IPS DF 6.9 (cell line): ENCODE measurements around the gene IGF2.

Source experiments
- DNase-seq: peaks from one replicate; pipeline ENCODE4 v3.0.0-alpha.2; 2013; ENCODE audit warnings: low read depth, low spot score
- H3K27ac ChIP-seq: one replicate; pipeline ENCODE4 v1.5.1; 2013; ENCODE audit warnings: low read length, control low read depth
- H3K27me3 ChIP-seq: 2 replicates; pipeline ENCODE4 v1.6.1; 2013; ENCODE audit warnings: mild to moderate bottlenecking, low read length; ENCODE audit not compliant: control insufficient read depth, insufficient read depth
- H3K36me3 ChIP-seq: 2 replicates; pipeline ENCODE4 v1.6.1; 2013; ENCODE audit warnings: low read length; ENCODE audit not compliant: control insufficient read depth, insufficient read depth
- H3K4me1 ChIP-seq: 2 replicates; pipeline ENCODE4 v1.6.1; 2013; ENCODE audit warnings: low read length; ENCODE audit not compliant: control insufficient read depth, insufficient read depth
- H3K4me3 ChIP-seq: 2 replicates; pipeline ENCODE4 v1.5.1; 2013; ENCODE audit warnings: mild to moderate bottlenecking, low read length
- H3K9me3 ChIP-seq: 2 replicates; pipeline ENCODE4 v1.6.1; 2013; ENCODE audit warnings: low read length, inconsistent platforms; ENCODE audit not compliant: control insufficient read depth, insufficient read depth
- WGBS: extraction: QIAGEN DNeasy Blood & Tissue Kit; methylation state at CpG from one replicate; pipeline ENCODE4 v1.1.7; 2013; ENCODE audit warnings: mixed read lengths, missing lambda C conversion rate; ENCODE audit not compliant: insufficient read length, insufficient coverage; 5-methylcytosine and 5-hydroxymethylcytosine counted together

Gene IGF2

GRCh38 chr11:2096011-2096918 is 42.9 kb downstream of the IGF2 start:
- H3K4me3 ChIP-seq = no peak overlapping the region
- H3K36me3 ChIP-seq = no peaks in the 10 kb centered on the region; the same call in 1 of the 2 replicates
- H3K9me3 ChIP-seq = no peaks in the 10 kb centered on the region
- no peak overlapping the region for H3K27ac ChIP-seq
- peaks cover 8% of the 10 kb centered on the region for H3K4me1 ChIP-seq
- no peaks in the 10 kb centered on the region for H3K27me3 ChIP-seq
- WGBS = no CpG with 5 or more reads among the region's 19 CpGs
- no peak for DNase-seq

GRCh38 chr11:2095542-2095941 is 43.6 kb downstream of the IGF2 start:
- no CpG with 5 or more reads among the region's 7 CpGs for WGBS
- Histone ChIP-seq H3K4me3 (no peak overlapping the region), H3K27me3 (no peaks in the 10 kb centered on the region), H3K4me1 (peaks cover 8% of the 10 kb centered on the region), H3K27ac (no peak overlapping the region), H3K36me3 (no peaks in the 10 kb centered on the region; the same call in 1 of the 2 replicates), H3K9me3 (no peaks in the 10 kb centered on the region)
- no peak for DNase-seq

- WGBS = no CpG with 5 or more reads among the region's 6 CpGs
- H3K4me1 ChIP-seq = peaks cover 8% of the 10 kb centered on the region
Observed at GRCh38 chr11:2095198-2095520, 44.0 kb downstream of the IGF2 start.

GRCh38 chr11:2094354-2095197 is 44.6 kb downstream of the IGF2 start:
- no peak overlapping the region for H3K27ac ChIP-seq
- no peaks in the 10 kb centered on the region for H3K27me3 ChIP-seq
- no peaks in the 10 kb centered on the region; the same call in 1 of the 2 replicates for H3K36me3 ChIP-seq
- no peak overlapping the region for H3K4me3 ChIP-seq
- peaks cover 6% of the 10 kb centered on the region for H3K4me1 ChIP-seq
- WGBS = no CpG with 5 or more reads among the region's 21 CpGs
- no peaks in the 10 kb centered on the region for H3K9me3 ChIP-seq
- DNase-seq = no peak

More at GRCh38 chr11:2095198-2095520, 44.0 kb downstream of the IGF2 start:
- DNase-seq = no peak
- H3K4me3 ChIP-seq = no peak overlapping the region
- H3K36me3 ChIP-seq = no peaks in the 10 kb centered on the region; the same call in 1 of the 2 replicates
- no peaks in the 10 kb centered on the region for H3K27me3 ChIP-seq
- H3K9me3 ChIP-seq = no peaks in the 10 kb centered on the region
- no peak overlapping the region for H3K27ac ChIP-seq

GRCh38 chr11:2093575-2094353 is 45.4 kb downstream of the IGF2 start:
- Histone ChIP-seq H3K4me1 (peaks cover 6% of the 10 kb centered on the region), H3K27ac (no peak overlapping the region), H3K36me3 (no peaks in the 10 kb centered on the region), H3K9me3 (no peaks in the 10 kb centered on the region), H3K4me3 (no peak overlapping the region), H3K27me3 (no peaks in the 10 kb centered on the region)
- no peak for DNase-seq
- WGBS = no CpG with 5 or more reads among the region's 18 CpGs

- Histone ChIP-seq H3K27ac (no peak overlapping the region), H3K36me3 (no peaks in the 10 kb centered on the region), H3K4me1 (peaks cover 6% of the 10 kb centered on the region), H3K4me3 (no peak overlapping the region), H3K9me3 (no peaks in the 10 kb centered on the region), H3K27me3 (no peaks in the 10 kb centered on the region)
- DNase-seq = no peak
- no CpG with 5 or more reads among the region's 10 CpGs for WGBS
Observed at GRCh38 chr11:2092956-2093412, 46.2 kb downstream of the IGF2 start.

- Histone ChIP-seq H3K9me3 (no peaks in the 10 kb centered on the region), H3K4me3 (no peak overlapping the region), H3K4me1 (peaks cover 2% of the 10 kb centered on the region), H3K36me3 (no peaks in the 10 kb centered on the region), H3K27ac (no peak overlapping the region), H3K27me3 (no peaks in the 10 kb centered on the region)
- DNase-seq = no peak
- WGBS = no CpG with 5 or more reads among the region's 9 CpGs
Observed at GRCh38 chr11:2092464-2092910, 46.7 kb downstream of the IGF2 start.

GRCh38 chr11:2091786-2092463 is 47.3 kb downstream of the IGF2 start:
- no peak for DNase-seq
- no peak overlapping the region for H3K27ac ChIP-seq
- H3K27me3 ChIP-seq = no peaks in the 10 kb centered on the region
- WGBS = no CpG with 5 or more reads among the region's 18 CpGs
- no peaks in the 10 kb centered on the region for H3K36me3 ChIP-seq
- H3K4me1 ChIP-seq = no peaks in the 10 kb centered on the region; the same call in 1 of the 2 replicates
- H3K9me3 ChIP-seq = no peaks in the 10 kb centered on the region
- H3K4me3 ChIP-seq = no peak overlapping the region

GRCh38 chr11:2091112-2091746 is 48.0 kb downstream of the IGF2 start:
- Histone ChIP-seq H3K9me3 (no peaks in the 10 kb centered on the region), H3K36me3 (no peaks in the 10 kb centered on the region), H3K4me1 (no peaks in the 10 kb centered on the region), H3K4me3 (no peak overlapping the region), H3K27me3 (no peaks in the 10 kb centered on the region), H3K27ac (no peak overlapping the region)
- WGBS = no CpG with 5 or more reads among the region's 8 CpGs
- DNase-seq = no peak
